ENCODE measurements around the gene GPS1.

The GPS1 gene

DNA sequence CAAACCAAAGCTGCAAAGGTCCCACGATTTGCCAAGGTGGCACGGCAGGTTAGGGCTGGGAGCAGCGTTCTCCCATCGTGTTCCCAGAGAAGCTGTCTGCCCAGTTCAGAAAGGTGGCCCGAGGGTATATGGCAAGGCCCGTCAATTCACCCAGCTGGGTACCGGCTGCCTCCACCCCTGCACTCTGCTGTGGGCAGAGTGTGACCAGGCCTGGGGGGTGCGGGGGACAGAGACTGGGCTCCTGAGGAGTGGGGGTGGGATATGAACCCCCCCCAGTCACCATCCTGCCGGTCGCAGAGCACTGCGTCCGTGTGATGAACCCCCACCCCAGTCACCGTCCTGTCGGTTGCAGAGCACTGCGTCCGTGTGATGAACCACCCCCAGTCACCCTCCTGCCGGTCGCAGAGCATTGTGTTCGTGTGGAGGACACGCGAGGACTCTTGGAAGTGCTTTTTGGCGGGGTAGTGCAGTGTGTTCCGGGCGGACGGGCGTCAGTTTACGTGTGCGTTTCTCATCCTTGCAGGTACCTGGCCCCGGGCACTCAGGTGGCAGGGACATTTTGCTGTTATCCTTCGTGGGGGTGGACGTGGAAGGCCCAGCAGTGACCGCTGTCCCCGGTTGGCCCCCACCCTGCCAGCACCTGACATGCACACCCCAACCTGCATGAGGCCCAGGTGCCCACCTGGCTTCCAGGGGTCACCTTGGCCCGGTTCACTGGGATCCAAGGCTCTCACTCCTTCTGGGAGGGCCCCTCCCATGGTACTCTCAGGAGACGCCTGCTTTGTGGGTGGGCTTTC is 49.0 kb downstream of the GPS1 start:
- TF ChIP-seq FOXP2 (optimal IDR thresholded peaks at IDR 0.05; ENCODE audit: borderline replicate concordance, extremely low read depth, extremely low read length, insufficient read depth) (no peak), POLR2AphosphoS5 (IDR thresholded peaks at IDR 0.05; ENCODE audit: low read depth, low read length) (no peak), SIN3A (IDR thresholded peaks at IDR 0.05; ENCODE audit: borderline replicate concordance, insufficient read depth, low read length) (no peak), TAF1 (IDR thresholded peaks at IDR 0.05; ENCODE audit: borderline replicate concordance, insufficient read depth, low read length) (no peak)
- TF ChIP-seq, protein P1, sequence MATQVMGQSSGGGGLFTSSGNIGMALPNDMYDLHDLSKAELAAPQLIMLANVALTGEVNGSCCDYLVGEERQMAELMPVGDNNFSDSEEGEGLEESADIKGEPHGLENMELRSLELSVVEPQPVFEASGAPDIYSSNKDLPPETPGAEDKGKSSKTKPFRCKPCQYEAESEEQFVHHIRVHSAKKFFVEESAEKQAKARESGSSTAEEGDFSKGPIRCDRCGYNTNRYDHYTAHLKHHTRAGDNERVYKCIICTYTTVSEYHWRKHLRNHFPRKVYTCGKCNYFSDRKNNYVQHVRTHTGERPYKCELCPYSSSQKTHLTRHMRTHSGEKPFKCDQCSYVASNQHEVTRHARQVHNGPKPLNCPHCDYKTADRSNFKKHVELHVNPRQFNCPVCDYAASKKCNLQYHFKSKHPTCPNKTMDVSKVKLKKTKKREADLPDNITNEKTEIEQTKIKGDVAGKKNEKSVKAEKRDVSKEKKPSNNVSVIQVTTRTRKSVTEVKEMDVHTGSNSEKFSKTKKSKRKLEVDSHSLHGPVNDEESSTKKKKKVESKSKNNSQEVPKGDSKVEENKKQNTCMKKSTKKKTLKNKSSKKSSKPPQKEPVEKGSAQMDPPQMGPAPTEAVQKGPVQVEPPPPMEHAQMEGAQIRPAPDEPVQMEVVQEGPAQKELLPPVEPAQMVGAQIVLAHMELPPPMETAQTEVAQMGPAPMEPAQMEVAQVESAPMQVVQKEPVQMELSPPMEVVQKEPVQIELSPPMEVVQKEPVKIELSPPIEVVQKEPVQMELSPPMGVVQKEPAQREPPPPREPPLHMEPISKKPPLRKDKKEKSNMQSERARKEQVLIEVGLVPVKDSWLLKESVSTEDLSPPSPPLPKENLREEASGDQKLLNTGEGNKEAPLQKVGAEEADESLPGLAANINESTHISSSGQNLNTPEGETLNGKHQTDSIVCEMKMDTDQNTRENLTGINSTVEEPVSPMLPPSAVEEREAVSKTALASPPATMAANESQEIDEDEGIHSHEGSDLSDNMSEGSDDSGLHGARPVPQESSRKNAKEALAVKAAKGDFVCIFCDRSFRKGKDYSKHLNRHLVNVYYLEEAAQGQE (IDR thresholded peaks at IDR 0.05; ENCODE audit: insufficient read depth in 1 of 2, low read depth in 2 of 2, low read length in 2 of 2): no peak

DNA sequence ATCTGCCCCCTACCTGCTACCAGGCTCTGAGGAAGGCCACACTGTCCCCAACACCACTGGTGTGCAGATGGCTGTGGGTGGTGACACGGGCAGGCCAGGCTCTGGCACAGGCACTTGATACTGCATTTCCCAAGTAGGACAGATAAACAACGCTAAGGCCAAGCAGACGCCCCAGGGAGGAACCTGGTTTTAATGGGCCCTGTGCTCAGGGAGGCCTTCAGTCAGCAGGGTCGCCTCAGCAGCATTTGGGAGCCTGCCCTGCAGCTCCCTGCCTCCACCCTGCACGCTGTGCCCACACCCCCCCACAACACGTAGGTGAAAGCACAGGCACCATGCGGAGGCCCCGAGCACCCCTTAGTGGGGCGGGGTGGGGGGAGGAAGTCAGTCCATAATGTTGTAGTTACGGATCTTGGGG is 49.6 kb downstream of the GPS1 start:
- no peak for TF ChIP-seq TAF1 (IDR thresholded peaks at IDR 0.05; ENCODE audit: borderline replicate concordance, insufficient read depth, low read length)
- no peak for TF ChIP-seq FOXP2 (optimal IDR thresholded peaks at IDR 0.05; ENCODE audit: borderline replicate concordance, extremely low read depth, extremely low read length, insufficient read depth)
- TF ChIP-seq SIN3A (IDR thresholded peaks at IDR 0.05; ENCODE audit: borderline replicate concordance, insufficient read depth, low read length): no peak
- TF ChIP-seq, protein P1 (IDR thresholded peaks at IDR 0.05; ENCODE audit: insufficient read depth in 1 of 2, low read depth in 2 of 2, low read length in 2 of 2): no peak
- no peak for TF ChIP-seq POLR2AphosphoS5 (IDR thresholded peaks at IDR 0.05; ENCODE audit: low read depth, low read length)

DNA sequence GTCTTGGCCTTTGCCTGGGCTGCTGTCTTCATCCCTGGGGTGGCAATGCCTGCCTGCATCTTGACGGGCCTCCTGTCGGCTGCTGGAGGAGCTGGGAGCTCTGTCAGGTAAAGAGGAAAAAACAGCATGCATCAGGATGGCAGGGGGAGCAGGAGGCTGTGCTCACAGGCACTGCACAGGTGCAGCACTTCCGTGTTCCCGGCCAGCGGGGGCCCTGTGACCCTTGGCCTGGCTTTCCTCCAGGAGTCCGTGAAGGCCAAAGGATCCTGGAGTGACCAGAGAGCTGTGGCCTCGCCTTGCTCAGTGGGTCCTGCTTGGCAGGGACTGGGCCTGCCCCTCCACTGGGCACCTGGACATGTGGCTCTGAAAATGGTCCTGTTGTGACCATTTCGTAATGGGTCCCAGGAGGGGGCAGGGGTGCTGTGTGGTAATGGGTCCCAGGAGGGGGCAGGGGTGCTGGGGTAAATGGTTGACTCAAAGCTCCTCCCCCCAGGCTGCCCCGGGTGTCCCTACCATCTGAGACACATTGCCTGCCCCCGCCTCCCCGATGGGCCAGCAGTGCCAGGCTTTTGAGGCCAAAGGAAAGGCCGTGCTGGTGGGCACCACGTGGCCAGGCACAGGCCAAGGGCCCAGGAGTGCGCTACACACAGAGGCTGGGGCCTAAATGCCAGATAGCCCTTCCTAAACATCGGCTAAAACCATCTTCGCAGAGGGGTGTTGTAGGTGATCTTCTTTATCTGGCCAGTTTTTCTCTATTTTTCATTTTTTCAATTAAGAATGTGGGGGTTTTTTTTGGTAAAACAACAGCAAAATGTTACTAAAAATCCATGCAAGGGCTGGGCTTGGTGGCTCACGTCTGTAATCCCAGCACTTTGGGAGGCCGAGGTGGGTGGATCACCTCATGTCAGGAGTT is 50.3 kb downstream of the GPS1 start:
- no peak for TF ChIP-seq TAF1 (IDR thresholded peaks at IDR 0.05; ENCODE audit: borderline replicate concordance, insufficient read depth, low read length)
- TF ChIP-seq, protein P1 (IDR thresholded peaks at IDR 0.05; ENCODE audit: insufficient read depth in 1 of 2, low read depth in 2 of 2, low read length in 2 of 2): no peak
- TF ChIP-seq POLR2AphosphoS5 (IDR thresholded peaks at IDR 0.05; ENCODE audit: low read depth, low read length): no peak
- no peak for TF ChIP-seq SIN3A (IDR thresholded peaks at IDR 0.05; ENCODE audit: borderline replicate concordance, insufficient read depth, low read length)
- TF ChIP-seq FOXP2 (optimal IDR thresholded peaks at IDR 0.05; ENCODE audit: borderline replicate concordance, extremely low read depth, extremely low read length, insufficient read depth): no peak

DNA sequence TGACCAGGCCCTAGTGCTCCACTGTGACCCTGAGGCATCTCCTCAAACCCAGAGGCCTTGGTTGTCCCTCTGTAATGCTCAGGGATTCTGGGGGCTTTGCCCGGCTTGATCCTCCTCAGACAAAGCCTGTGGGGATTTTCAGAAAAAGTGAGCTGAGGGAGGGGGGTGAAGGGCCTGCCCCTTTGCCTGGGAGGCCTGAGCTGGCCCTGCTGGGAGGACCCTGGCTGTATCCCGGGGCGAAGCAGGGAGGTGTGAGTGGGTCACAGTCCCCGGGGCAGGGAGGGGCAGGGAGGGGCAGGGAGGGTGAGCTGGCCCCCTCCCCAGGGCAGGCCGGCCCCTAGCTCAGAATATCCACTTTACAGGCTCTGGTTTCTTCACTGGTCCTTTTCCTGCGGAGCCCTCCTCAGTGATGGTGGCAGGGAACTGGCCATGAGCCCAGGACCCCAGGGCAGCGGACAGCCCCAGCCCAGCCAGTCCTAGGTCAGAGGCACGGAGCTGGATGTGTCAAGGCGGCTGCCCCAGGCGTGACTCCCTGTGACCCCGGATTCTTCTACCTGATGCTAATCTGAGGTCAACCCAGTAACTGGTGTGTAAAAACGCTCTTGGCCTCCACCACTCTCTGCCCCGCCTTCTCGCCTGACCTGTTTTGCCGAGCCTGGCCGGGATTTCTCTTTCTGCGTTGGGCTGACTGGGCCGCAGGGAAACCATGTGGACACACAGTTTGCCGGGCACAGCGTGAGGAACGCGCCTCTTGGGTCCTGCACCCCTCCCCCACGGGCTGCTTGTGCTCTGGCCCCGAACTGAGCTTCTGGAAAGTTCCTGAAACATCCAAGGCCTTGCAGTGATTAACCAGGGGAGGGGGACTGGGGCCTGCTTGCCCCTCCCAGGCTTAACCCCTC is 52.1 kb downstream of the GPS1 start:
- TF ChIP-seq FOXP2 (optimal IDR thresholded peaks at IDR 0.05; ENCODE audit: borderline replicate concordance, extremely low read depth, extremely low read length, insufficient read depth): no peak
- no peak for TF ChIP-seq TAF1 (IDR thresholded peaks at IDR 0.05; ENCODE audit: borderline replicate concordance, insufficient read depth, low read length)
- TF ChIP-seq, protein P1 (IDR thresholded peaks at IDR 0.05; ENCODE audit: insufficient read depth in 1 of 2, low read depth in 2 of 2, low read length in 2 of 2): no peak
- no peak for TF ChIP-seq SIN3A (IDR thresholded peaks at IDR 0.05; ENCODE audit: borderline replicate concordance, insufficient read depth, low read length)
- no peak for TF ChIP-seq POLR2AphosphoS5 (IDR thresholded peaks at IDR 0.05; ENCODE audit: low read depth, low read length)
